ENCODE measurements around the gene WDFY2. TPM values are rescaled to one million over a fixed set of nuclear protein-coding genes. Genes with fewer than 3 reads are reported as not detected.
"Not testable (repeated sequence)": the region's sequence is repeated elsewhere in the genome, so short reads cannot be mapped to it uniquely, and the experiment has no call there.

WDFY2 gene
- total RNA-seq, 2 donors from 2014 or later, result 2.7 to 3.3 TPM

GRCh38 chr13:51644654-51645053, 60.4 kb downstream of the WDFY2 start:
- Histone ChIP-seq H3K4me3 (no peak overlapping the region), H3K36me3 (no peaks in the 10 kb centered on the region), H3K4me1 (no peaks in the 10 kb centered on the region), H3K27me3 (no peaks in the 10 kb centered on the region), H3K9ac (ENCODE audit: low read depth in 2 of 2, low read length in 2 of 2) (no peak overlapping the region), H3K9me3 (no peaks in the 10 kb centered on the region), H3K27ac (no peak overlapping the region)
- intact Hi-C loops (cut with DNase I), result no loop called here
- DNase-seq, result no peak
- no peak for TF ChIP-seq CTCF (IDR thresholded peaks at IDR 0.05)

DNA sequence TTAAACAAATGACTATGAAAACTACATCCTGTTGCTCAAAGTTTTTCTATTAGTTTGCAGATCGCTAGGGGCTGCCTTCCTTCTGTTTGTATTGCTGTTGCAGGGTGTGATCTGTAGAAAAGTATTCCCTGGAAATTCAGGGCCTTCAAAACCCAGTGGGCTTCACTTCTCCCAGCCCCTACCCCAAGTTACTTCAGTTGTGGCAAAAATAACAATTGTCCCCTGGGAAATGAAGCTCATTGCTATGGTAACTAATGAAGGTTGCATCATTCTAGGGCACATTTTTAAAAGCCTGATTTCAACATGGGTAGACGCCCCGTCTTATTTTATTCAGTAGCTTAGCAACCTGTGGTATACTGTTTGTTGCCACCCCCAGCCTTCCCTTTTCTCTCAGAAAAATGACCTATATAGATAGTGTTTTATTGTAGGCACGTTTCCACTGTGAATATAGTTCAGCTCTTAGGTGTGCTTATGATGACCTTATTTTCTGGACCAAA, 60.9 kb downstream of the WDFY2 start:
- Histone ChIP-seq H3K4me1 (no peaks in the 10 kb centered on the region), H3K27ac (no peak overlapping the region), H3K27me3 (no peaks in the 10 kb centered on the region), H3K9ac (ENCODE audit: low read depth in 2 of 2, low read length in 2 of 2) (no peak overlapping the region), H3K36me3 (no peaks in the 10 kb centered on the region), H3K4me3 (no peak overlapping the region), H3K9me3 (no peaks in the 10 kb centered on the region)
- no peak for TF ChIP-seq CTCF (IDR thresholded peaks at IDR 0.05)
- DNase-seq, result no peak
- intact Hi-C loops (cut with DNase I), result no loop called here

DNA sequence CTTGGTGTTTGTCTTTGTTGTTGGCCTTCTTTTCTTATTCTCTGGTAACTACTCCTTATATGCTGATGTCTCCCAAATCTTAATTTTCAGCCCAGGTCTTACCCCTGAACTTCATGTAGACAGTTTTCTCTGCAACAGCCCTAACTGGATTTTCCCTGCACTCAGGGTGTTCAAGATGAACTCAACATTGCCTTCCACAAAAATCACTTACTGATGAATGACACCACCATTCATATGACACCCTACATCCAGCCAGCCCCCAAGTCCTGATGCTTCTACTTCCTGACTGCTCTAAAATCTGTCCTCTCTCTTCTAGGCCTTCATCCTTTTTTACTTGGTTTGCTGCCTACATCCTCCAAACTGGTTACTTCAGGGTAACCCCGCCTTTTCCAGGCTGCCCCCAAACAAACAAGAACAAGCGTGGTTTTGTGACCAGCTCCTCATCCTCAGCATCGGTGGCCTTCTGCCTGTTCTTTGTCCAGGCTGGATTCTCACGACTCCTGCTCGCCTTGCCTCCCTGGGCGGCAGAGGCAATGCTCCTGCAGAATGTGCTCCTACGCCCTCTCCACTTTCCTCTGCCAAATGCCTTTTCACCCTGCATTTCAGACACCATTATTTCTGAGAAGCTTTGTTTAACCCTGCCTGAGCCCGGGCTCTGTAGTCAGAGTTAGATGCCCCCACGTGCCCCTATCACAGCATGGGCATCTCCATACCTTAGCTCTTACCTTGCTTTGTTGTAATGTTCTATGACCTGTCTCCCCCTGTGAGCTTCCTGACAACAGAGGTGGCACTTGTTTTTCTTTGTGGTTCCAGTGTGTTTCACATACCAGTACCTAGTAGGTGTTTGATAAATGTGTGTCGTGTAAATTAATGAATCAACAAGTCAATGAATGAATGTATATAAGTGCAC, 61.8 kb downstream of the WDFY2 start:
- H3K27ac ChIP-seq, result no peak overlapping the region
- no peaks in the 10 kb centered on the region for H3K36me3 ChIP-seq
- H3K9me3 ChIP-seq, result no peaks in the 10 kb centered on the region
- no peak for DNase-seq
- H3K9ac ChIP-seq (ENCODE audit: low read depth in 2 of 2, low read length in 2 of 2), result no peak overlapping the region
- intact Hi-C loops (cut with DNase I), result no loop called here
- no peaks in the 10 kb centered on the region for H3K4me1 ChIP-seq
- H3K4me3 ChIP-seq, result no peak overlapping the region
- no peaks in the 10 kb centered on the region for H3K27me3 ChIP-seq
- no peak for TF ChIP-seq CTCF (IDR thresholded peaks at IDR 0.05)

GRCh38 chr13:51647067-51647466, 62.8 kb downstream of the WDFY2 start:
- no peak for TF ChIP-seq CTCF (IDR thresholded peaks at IDR 0.05)
- Histone ChIP-seq H3K27ac (no peak overlapping the region), H3K27me3 (no peaks in the 10 kb centered on the region), H3K4me3 (no peak overlapping the region), H3K9ac (ENCODE audit: low read depth in 2 of 2, low read length in 2 of 2) (no peak overlapping the region), H3K9me3 (no peaks in the 10 kb centered on the region), H3K36me3 (no peaks in the 10 kb centered on the region), H3K4me1 (no peaks in the 10 kb centered on the region)
- intact Hi-C loops (cut with DNase I), result no loop called here
- no peak for DNase-seq

GRCh38 chr13:51652193-51652592, 67.9 kb downstream of the WDFY2 start:
- H3K4me3 ChIP-seq; DNase-seq; intact Hi-C loops (cut with DNase I); H3K9me3 ChIP-seq; H3K4me1 ChIP-seq; H3K36me3 ChIP-seq; H3K27me3 ChIP-seq; H3K9ac ChIP-seq (ENCODE audit: low read depth in 2 of 2, low read length in 2 of 2); H3K27ac ChIP-seq: not testable (repeated sequence)
